ENCODE measurements around the gene NIPAL1. TPM values are rescaled to one million over a fixed set of nuclear protein-coding genes. Genes with fewer than 3 reads are reported as not detected.
"Not testable (repeated sequence)": the region's sequence is repeated elsewhere in the genome, so short reads cannot be mapped to it uniquely, and the experiment has no call there.

NIPAL1 gene
- total RNA-seq, 1 donor from 2014 or later, result 6.6 TPM

GRCh38 chr4:48008021-48008596, 8.5 kb upstream of the NIPAL1 start:
- DNase-seq (ENCODE audit: low read depth) (no peak), FAIRE-seq (no peak)
- H3K27me3 ChIP-seq (ENCODE audit: control insufficient read depth, insufficient read depth, low read length), result no peaks in the 10 kb centered on the region
- H3K4me3 ChIP-seq (ENCODE audit: low read depth, low read length), result no peak overlapping the region
- H3K36me3 ChIP-seq (ENCODE audit: control insufficient read depth, insufficient read depth, low read length), result no peaks in the 10 kb centered on the region
- no peak for TF ChIP-seq CTCF (IDR thresholded peaks at IDR 0.05; ENCODE audit: insufficient read depth, low read length, severe bottlenecking)

GRCh38 chr4:48010906-48011305, 5.7 kb upstream of the NIPAL1 start:
- FAIRE-seq; H3K27me3 ChIP-seq (ENCODE audit: control insufficient read depth, insufficient read depth, low read length); H3K36me3 ChIP-seq (ENCODE audit: control insufficient read depth, insufficient read depth, low read length); H3K4me3 ChIP-seq (ENCODE audit: low read depth, low read length); DNase-seq (ENCODE audit: low read depth): not testable (repeated sequence)

DNA sequence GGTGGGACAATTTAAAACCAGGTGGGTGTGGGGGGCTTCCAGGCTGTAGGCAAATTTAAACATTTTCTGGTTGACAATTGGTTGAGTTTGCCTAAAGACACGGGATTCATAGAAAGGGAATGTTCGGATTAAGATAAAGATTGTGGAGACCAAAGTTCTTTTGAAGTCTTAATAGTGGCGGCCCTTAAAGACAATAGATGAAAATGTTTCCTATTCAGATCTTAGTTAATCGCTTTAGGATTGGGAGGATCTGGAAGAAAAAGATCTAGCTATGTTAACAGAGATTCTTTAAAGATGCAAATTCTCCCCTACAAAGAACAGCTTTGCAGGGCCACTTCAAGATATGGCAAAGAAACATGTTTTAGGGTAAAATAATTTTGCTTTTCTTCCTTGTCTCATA, 4.8 kb upstream of the NIPAL1 start:
- no peak for FAIRE-seq
- Histone ChIP-seq H3K4me3 (ENCODE audit: low read depth, low read length) (no peak overlapping the region), H3K27me3 (ENCODE audit: control insufficient read depth, insufficient read depth, low read length) (no peaks in the 10 kb centered on the region), H3K36me3 (ENCODE audit: control insufficient read depth, insufficient read depth, low read length) (no peaks in the 10 kb centered on the region)
- no peak for TF ChIP-seq CTCF (IDR thresholded peaks at IDR 0.05; ENCODE audit: insufficient read depth, low read length, severe bottlenecking)
- no peak for DNase-seq (ENCODE audit: low read depth)

DNA sequence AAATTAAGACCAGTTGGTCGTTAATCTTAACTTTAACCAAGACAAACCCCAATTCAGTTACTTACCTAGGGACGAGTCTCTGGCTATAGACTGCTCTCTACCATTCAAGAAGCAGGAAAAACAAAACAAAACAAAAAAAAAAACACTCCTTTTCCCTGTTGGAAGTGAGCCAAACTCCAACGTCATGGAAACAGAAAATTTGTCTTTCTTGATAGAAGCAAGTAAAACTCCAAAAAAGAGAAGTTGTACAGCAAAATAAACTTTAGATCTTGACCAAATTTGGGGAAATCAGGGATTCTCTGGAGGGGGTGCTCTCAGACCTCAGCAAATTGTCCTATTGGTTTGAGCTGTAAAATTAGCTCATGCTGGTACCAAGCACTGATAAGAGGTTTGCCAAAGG, 3.7 kb upstream of the NIPAL1 start:
- FAIRE-seq (no peak), DNase-seq (ENCODE audit: low read depth) (no peak)
- H3K36me3 ChIP-seq (ENCODE audit: control insufficient read depth, insufficient read depth, low read length), result no peaks in the 10 kb centered on the region
- H3K4me3 ChIP-seq (ENCODE audit: low read depth, low read length), result no peak overlapping the region
- no peaks in the 10 kb centered on the region for H3K27me3 ChIP-seq (ENCODE audit: control insufficient read depth, insufficient read depth, low read length)
- no peak for TF ChIP-seq CTCF (IDR thresholded peaks at IDR 0.05; ENCODE audit: insufficient read depth, low read length, severe bottlenecking)

- TF ChIP-seq CTCF (IDR thresholded peaks at IDR 0.05; ENCODE audit: insufficient read depth, low read length, severe bottlenecking), result no peak
- no peaks in the 10 kb centered on the region for H3K36me3 ChIP-seq (ENCODE audit: control insufficient read depth, insufficient read depth, low read length)
- DNase-seq (ENCODE audit: low read depth) (peak; percentile 58), FAIRE-seq (no peak)
- H3K4me3 ChIP-seq (ENCODE audit: low read depth, low read length), result no peak overlapping the region
- H3K27me3 ChIP-seq (ENCODE audit: control insufficient read depth, insufficient read depth, low read length), result no peaks in the 10 kb centered on the region
These were observed 1.4 kb upstream of the NIPAL1 start for GRCh38 chr4:48015216-48015615.

DNA sequence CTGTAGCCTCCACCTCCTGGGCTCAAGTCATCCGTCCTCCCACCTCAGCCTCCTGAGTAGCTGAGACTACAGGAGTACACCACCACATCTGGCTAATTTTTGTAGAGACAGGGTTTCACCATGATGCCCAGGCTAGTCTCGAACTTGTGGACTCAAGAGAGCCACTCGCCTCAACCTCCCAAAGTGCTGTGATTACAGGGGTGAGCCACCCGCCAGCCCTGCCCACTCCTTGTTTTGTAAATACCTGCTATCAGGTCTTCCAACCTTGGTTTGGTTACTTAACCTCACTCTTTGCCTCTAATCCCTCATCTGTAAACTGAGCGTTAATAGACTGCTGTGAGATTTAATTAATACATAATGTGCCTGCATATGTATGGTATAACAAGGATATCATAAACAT, 894 bp upstream of the NIPAL1 start:
- no peak for DNase-seq (ENCODE audit: low read depth)
- no peaks in the 10 kb centered on the region for H3K27me3 ChIP-seq (ENCODE audit: control insufficient read depth, insufficient read depth, low read length)
- no peaks in the 10 kb centered on the region for H3K36me3 ChIP-seq (ENCODE audit: control insufficient read depth, insufficient read depth, low read length)
- no peak for TF ChIP-seq CTCF (IDR thresholded peaks at IDR 0.05; ENCODE audit: insufficient read depth, low read length, severe bottlenecking)
- FAIRE-seq, result no peak
- peak overlapping the region; percentile 73 for H3K4me3 ChIP-seq (ENCODE audit: low read depth, low read length)
